NCI-H510A (cell line): ENCODE data around the gene TMEM154.

Experiments used
- DNase-seq: peaks from one replicate; lab custom pipeline; 2025; lab: John Stamatoyannopoulos, UW

The TMEM154 gene, protein sequence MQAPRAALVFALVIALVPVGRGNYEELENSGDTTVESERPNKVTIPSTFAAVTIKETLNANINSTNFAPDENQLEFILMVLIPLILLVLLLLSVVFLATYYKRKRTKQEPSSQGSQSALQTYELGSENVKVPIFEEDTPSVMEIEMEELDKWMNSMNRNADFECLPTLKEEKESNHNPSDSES

GRCh38 chr4:152679414-152680281 is at the start of gene TMEM154:
Gene TMEM154 (minus strand): TSS chr4:152679997. CDS start chr4:152679933, 64 bp downstream.
- DNase-seq, result peak; percentile 26

GRCh38 chr4:152729466-152729865 is 49.7 kb upstream of the TMEM154 start:
- no peak for DNase-seq

GRCh38 chr4:152728343-152728742 is 48.5 kb upstream of the TMEM154 start:
- DNase-seq, result no peak

DNA sequence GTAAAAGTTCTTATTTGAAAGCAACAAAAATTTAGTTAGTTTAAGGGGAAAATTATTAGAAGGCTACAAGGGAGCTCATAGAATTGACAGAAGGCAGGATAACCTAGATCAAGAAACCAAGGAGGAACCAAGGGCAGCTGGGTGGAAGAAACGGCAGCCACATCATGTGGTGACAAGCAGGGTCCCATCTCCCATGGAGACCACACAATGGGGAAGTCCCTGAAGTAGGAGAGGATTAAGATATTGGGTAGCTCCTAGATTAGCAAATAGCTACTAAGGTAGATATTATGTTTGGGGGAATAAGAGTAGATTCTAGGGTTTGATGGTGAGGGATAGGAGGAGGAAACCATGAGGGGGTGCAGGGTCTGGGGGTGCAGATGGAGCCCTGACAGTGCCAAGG is 48.0 kb upstream of the TMEM154 start:
- DNase-seq, result no peak

DNA sequence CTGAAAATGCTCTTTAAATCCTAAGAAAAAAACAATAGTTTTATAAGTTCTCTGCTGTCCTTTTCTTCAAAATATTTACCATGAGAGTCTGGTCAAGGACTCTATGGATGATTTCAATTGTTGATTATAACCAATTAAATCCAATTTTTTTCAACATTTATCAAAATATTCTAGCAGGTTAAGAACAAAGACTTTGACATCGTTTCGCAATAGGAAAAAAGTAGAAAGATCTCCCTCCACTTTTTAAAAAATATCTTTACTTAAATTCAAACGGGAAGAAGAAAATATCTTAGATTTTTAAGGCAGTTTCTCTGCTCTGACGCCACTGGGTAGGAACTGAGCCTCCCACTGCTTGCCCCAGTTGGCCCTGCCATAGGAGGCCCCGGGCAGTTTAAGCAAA is 44.7 kb upstream of the TMEM154 start:
- no peak for DNase-seq

DNA sequence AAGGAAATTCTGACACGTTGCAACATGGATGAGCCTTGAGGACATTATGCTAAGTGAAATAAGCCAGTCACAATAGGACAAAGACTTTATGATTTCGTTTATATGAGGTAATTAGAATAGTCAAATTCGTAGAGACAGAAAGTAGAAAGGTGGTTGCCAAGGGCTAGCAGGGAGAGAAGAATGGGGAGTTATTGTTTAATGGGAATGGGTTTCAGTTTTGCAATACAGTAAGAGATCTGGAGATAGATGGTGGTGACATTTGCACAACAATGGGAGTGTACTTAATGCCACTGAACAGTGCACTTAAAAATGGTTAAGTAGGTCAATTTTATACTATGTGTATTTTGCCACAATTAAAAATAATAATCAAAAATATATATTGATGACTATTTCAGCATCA is 43.4 kb upstream of the TMEM154 start:
- DNase-seq, result no peak

- DNase-seq, result no peak
These were observed 40.2 kb upstream of the TMEM154 start for GRCh38 chr4:152719801-152720556.

- no peak for DNase-seq
These were observed 39.5 kb upstream of the TMEM154 start for GRCh38 chr4:152719291-152719690.

GRCh38 chr4:152715076-152715475 is 35.3 kb upstream of the TMEM154 start:
- DNase-seq, result no peak

GRCh38 chr4:152713951-152714705 is 34.3 kb upstream of the TMEM154 start:
- no peak for DNase-seq

GRCh38 chr4:152709675-152710438 is 30.1 kb upstream of the TMEM154 start:
- DNase-seq, result no peak

DNA sequence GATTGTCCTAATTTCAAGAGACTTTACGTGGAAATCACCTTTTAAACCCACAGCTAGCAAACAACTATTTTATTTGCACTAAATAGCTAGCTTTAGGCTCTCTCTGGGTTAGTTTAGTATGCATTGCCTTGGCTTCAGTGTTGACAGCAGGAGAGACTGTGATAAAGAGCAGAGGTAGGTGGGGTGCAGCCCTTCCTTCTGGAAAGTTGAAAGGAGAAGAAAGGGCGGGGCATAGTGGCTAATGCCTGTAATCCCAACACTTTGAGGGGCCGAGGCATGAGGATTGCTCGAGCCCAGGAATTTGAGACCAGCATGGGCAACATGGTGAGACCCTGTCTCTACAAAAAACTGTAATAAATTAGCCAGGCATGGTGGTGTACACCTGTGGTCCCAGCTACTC is 29.0 kb upstream of the TMEM154 start:
- DNase-seq, result no peak

GRCh38 chr4:152708361-152708760 is 28.6 kb upstream of the TMEM154 start:
- no peak for DNase-seq

GRCh38 chr4:152707632-152708031 is 27.8 kb upstream of the TMEM154 start:
- no peak for DNase-seq

DNA sequence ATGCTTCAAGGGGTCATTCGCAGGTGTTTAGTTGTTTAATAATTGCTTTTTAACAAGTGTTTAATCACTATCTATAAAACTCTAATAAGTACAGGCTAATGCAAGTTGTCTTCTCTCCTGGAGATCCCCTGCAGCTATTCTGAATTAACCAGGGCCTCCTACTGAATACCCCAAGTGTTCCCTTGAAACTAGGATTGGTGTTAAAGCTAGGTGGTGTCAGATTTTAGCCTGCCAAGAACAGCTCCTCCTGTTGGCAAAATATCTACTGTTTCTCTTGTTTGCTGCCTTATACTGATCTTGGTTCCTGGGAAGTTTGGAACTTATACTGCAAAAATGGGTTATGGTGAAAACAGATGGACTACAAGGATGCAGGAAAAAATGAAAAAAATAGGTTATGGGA is 26.1 kb upstream of the TMEM154 start:
- no peak for DNase-seq

- DNase-seq, result no peak
These were observed 25.0 kb upstream of the TMEM154 start for GRCh38 chr4:152704788-152705187.

GRCh38 chr4:152700151-152700550 is 20.4 kb upstream of the TMEM154 start:
- no peak for DNase-seq

GRCh38 chr4:152699313-152699712 is 19.5 kb upstream of the TMEM154 start:
- no peak for DNase-seq

GRCh38 chr4:152698089-152698499 is 18.3 kb upstream of the TMEM154 start:
- no peak for DNase-seq

- DNase-seq, result no peak
These were observed 17.7 kb upstream of the TMEM154 start for GRCh38 chr4:152697284-152698088.
